HepG2 (cell line): ENCODE results near the gene AMZ2. TPM values are rescaled to one million over a fixed set of nuclear protein-coding genes. Genes with fewer than 3 reads are reported as not detected.

Source experiments
- AHR ChIP-seq: IDR thresholded peaks from 2 replicates; pipeline ENCODE4 v1.6.1; 2018; ENCODE audit warnings: missing genetic modification reagents, missing compliant biosample characterization
- ATF4 ChIP-seq, 2 experiments: fragments of 450-650 bp in 1 of 2; sonication (generic) in 1 of 2; formaldehyde crosslinking; IDR thresholded peaks; 2 replicates each; pipeline versions ENCODE4 v1.5.0 to v1.8.0; 2020 to 2022; ENCODE audit warnings: mild to moderate bottlenecking in 1 of 2, missing genetic modification reagents in 1 of 2
- CC2D1A ChIP-seq: sonication (generic); formaldehyde crosslinking; IDR thresholded peaks from 2 replicates; pipeline ENCODE4 v1.8.1; 2023; ENCODE audit warnings: mild to moderate bottlenecking, missing genetic modification reagents
- CENPX ChIP-seq: sonication (generic); formaldehyde crosslinking; IDR thresholded peaks from 2 replicates; pipeline ENCODE4 v1.9.0; 2021; ENCODE audit warnings: mild to moderate bottlenecking, missing genetic modification reagents, moderate library complexity
- FUBP1 ChIP-seq: sonication (generic); formaldehyde crosslinking; IDR thresholded peaks from 2 replicates; pipeline ENCODE4 v1.5.1; 2020; ENCODE audit warnings: missing genetic modification reagents, mild to moderate bottlenecking, borderline replicate concordance
- GATAD1 ChIP-seq: IDR thresholded peaks from 2 replicates; pipeline ENCODE4 v1.6.1; 2016; ENCODE audit warnings: missing genetic modification reagents, missing compliant biosample characterization
- GLMP ChIP-seq: sonication (generic); formaldehyde crosslinking; IDR thresholded peaks from 2 replicates; pipeline ENCODE4 v1.9.0; 2021; ENCODE audit warnings: missing genetic modification reagents, mild to moderate bottlenecking, borderline replicate concordance
- GTF3A ChIP-seq: sonication (generic); formaldehyde crosslinking; conservative IDR thresholded peaks from 2 replicates; pipeline ENCODE4 v1.4.0; 2020; ENCODE audit warnings: mild to moderate bottlenecking, missing genetic modification reagents
- HDAC2 ChIP-seq: sonication (generic); formaldehyde crosslinking; IDR thresholded peaks from 2 replicates; pipeline ENCODE4 v1.4.0; 2020; ENCODE audit warnings: missing genetic modification reagents
- HDAC6 ChIP-seq: fragments of 200-600 bp; sonication (generic); IDR thresholded peaks from 2 replicates; pipeline ENCODE4 v1.7.0; 2017; ENCODE audit warnings: mild to moderate bottlenecking, antibody characterized with exemption, low read length, low read depth
- HMG20B ChIP-seq: conservative IDR thresholded peaks from 2 replicates; pipeline ENCODE4 v1.6.1; 2016; ENCODE audit warnings: missing genetic modification reagents, missing compliant biosample characterization
- MAFK ChIP-seq, 2 experiments: IDR thresholded peaks in 1 of 2; conservative IDR thresholded peaks in 1 of 2; 2 replicates each; pipeline ENCODE4 v1.6.1; 2011; ENCODE audit warnings: improper control_type of control experiment in 2 of 2, low read length in 2 of 2
- PHF21A ChIP-seq: sonication (generic); formaldehyde crosslinking; IDR thresholded peaks from 2 replicates; pipeline ENCODE4 v1.5.0; 2020; ENCODE audit warnings: mild to moderate bottlenecking, missing genetic modification reagents
- POLR2G ChIP-seq: fragments of 200-400 bp; formaldehyde crosslinking; IDR thresholded peaks from 2 replicates; pipeline ENCODE4 v1.6.1; 2018; ENCODE audit warnings: mild to moderate bottlenecking, low read depth, low read length, moderate library complexity
- SIN3A ChIP-seq: IDR thresholded peaks from 2 replicates; pipeline ENCODE4 v1.6.1; 2011; ENCODE audit warnings: low read depth, mild to moderate bottlenecking, control low read depth, low read length, borderline replicate concordance
- SIX4 ChIP-seq: sonication (generic); formaldehyde crosslinking; IDR thresholded peaks from 2 replicates; pipeline ENCODE4 v1.4.0; 2020; ENCODE audit warnings: missing genetic modification reagents
- SMARCC2 ChIP-seq: fragments of 450-650 bp; IDR thresholded peaks from 2 replicates; pipeline ENCODE4 v1.6.1; 2017; ENCODE audit warnings: antibody characterized with exemption, mild to moderate bottlenecking
- SMYD3 ChIP-seq: sonication (generic); formaldehyde crosslinking; IDR thresholded peaks from 2 replicates; pipeline ENCODE4 v1.8.1; 2023; ENCODE audit warnings: mild to moderate bottlenecking, missing genetic modification reagents
- ZBTB39 ChIP-seq: sonication (generic); formaldehyde crosslinking; IDR thresholded peaks from 2 replicates; pipeline ENCODE4 v1.5.0; 2020; ENCODE audit warnings: missing genetic modification reagents
- ZBTB7B ChIP-seq: sonication (generic); formaldehyde crosslinking; IDR thresholded peaks from 2 replicates; pipeline ENCODE4 v1.4.0; 2020; ENCODE audit warnings: missing genetic modification reagents
- ZNF101 ChIP-seq: sonication (generic); formaldehyde crosslinking; IDR thresholded peaks from 2 replicates; pipeline ENCODE4 v1.4.0; 2020; ENCODE audit warnings: mild to moderate bottlenecking, low read depth, missing genetic modification reagents, borderline replicate concordance
- ZNF230 ChIP-seq: sonication (generic); formaldehyde crosslinking; IDR thresholded peaks from 2 replicates; pipeline ENCODE4 v1.4.0; 2020; ENCODE audit warnings: mild to moderate bottlenecking, missing genetic modification reagents
- ZNF234 ChIP-seq: sonication (generic); formaldehyde crosslinking; conservative IDR thresholded peaks from 2 replicates; pipeline ENCODE4 v1.5.1; 2020; ENCODE audit warnings: mild to moderate bottlenecking, missing genetic modification reagents
- ZNF354B ChIP-seq: sonication (generic); formaldehyde crosslinking; IDR thresholded peaks from 2 replicates; pipeline ENCODE4 v1.8.0; 2022; ENCODE audit warnings: mild to moderate bottlenecking, missing genetic modification reagents
- ZZZ3 ChIP-seq: sonication (generic); formaldehyde crosslinking; IDR thresholded peaks from 2 replicates; pipeline ENCODE4 v1.4.0; 2020; ENCODE audit warnings: missing genetic modification reagents, mild to moderate bottlenecking, borderline replicate concordance
- polyA plus RNA-seq, 8 experiments: library from polyadenylated mRNA; depleted of rRNA in 3 of 8; stranded (reverse) in 7 of 8; unstranded in 1 of 8; fragments of >200 nt; fragmentation: Illumina TruSeq in 4 of 8; extraction: Trizol in 4 of 8; gene quantifications; 2 replicates each; pipeline versions ENCODE4 v1.2.1 to v1.2.3, GENCODE V29; 2011 to 2016; ENCODE audit warnings: low read depth in 4 of 8, missing spikeins in 1 of 8, mixed read lengths in 1 of 8; ENCODE audit not compliant: insufficient read depth in 1 of 8
- total RNA-seq, 5 experiments: library from RNA; depleted of rRNA; stranded (reverse); fragments of >200 nt; fragmentation: Illumina TruSeq; extraction: Trizol; gene quantifications; 2 replicates each; pipeline ENCODE4 v1.2.3, GENCODE V29; 2016; ENCODE audit warnings: low read depth in 1 of 5

Gene AMZ2
- total and polyA plus RNA-seq, 2 of the 13 experiments (the other 11 are each of a cell fraction or from before 2014, with no cell fraction given) = 86.9 to 90.2 TPM

DNA sequence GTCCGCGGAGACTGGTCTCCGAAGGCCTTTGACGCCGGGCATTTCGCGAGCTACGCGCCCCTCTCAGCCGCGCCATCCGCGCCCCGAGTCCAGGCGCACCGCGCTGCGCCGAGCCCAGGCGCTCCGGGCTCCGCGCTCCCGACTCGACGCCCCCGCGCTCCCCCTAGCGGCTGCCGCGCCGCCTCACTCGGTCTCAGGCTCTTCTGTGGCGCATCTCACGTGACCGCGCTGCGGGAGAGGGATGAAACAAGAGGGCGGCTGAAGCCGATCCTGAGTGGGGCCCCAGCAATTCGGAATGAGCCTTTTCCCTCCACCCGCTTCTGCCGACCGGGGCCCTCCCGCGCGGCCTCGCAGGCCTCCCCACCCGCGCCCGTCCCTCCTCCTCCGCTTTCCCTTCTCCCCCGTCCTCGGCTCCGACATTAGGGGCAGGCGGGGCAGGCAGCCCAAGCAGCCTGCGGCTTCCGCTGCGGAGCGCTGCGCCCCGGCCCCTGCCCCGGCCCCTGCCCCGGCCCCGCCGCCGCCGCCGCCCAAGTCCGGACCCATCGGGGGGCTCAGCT is 42.5 kb upstream of the AMZ2 start (continued):
- TF ChIP-seq ATF4 (CRISPR knock-in tag; IDR thresholded peaks at IDR 0.05) (peak in 1 of 2 experiments; percentile 59; a peak in 1 of 4 replicates), POLR2G (peak; percentile 83), SMARCC2 (no peak), SIX4 (CRISPR knock-in tag) (peak; percentile 60; the same call in 1 of the 2 replicates), ZNF101 (CRISPR knock-in tag) (no peak), ZZZ3 (CRISPR knock-in tag) (no peak), ZNF234 (CRISPR knock-in tag) (0 out of 2 replicates have a peak, but pooled peaks have one; percentile 80), ZNF354B (CRISPR knock-in tag) (no peak), ZNF230 (CRISPR knock-in tag) (no peak), MAFK (conservative IDR thresholded peaks at IDR 0.05 in 1 of 2, IDR thresholded peaks at IDR 0.05 in 1 of 2; ENCODE audit: low read length in 2 of 2) (no peak), HDAC6 (no peak), SIN3A (no peak), GATAD1 (CRISPR knock-in tag) (peak; percentile 72; the same call in 1 of the 2 replicates), CC2D1A (CRISPR knock-in tag) (no peak), HMG20B (CRISPR knock-in tag) (peak; percentile 54; the same call in 1 of the 2 replicates), SMYD3 (CRISPR knock-in tag) (no peak), CENPX (CRISPR knock-in tag) (no peak), AHR (CRISPR knock-in tag) (peak; percentile 83), HDAC2 (CRISPR knock-in tag) (peak; percentile 77), FUBP1 (no peak), ZBTB7B (CRISPR knock-in tag) (peak; percentile 76), PHF21A (CRISPR knock-in tag) (peak; percentile 80), GTF3A (CRISPR knock-in tag) (no peak), GLMP (CRISPR knock-in tag) (no peak), ZBTB39 (CRISPR knock-in tag) (no peak)
